HG02885 (cell line): ENCODE data around the gene NKAIN2.

ENCODE experiments used
- ATAC-seq: cut with Tn5 transposase; IDR thresholded peaks from one replicate; pipeline ENCODE4 v1.9.1; 2021; ENCODE audit warnings: mild to moderate bottlenecking; ENCODE audit not compliant: unreplicated experiment, poor library complexity

Gene NKAIN2

GRCh38 chr6:123803504-123804013 is at the start of gene NKAIN2:
TSS of gene NKAIN2 (plus strand) at chr6:123803865.
- ATAC-seq: peak; percentile 32

DNA sequence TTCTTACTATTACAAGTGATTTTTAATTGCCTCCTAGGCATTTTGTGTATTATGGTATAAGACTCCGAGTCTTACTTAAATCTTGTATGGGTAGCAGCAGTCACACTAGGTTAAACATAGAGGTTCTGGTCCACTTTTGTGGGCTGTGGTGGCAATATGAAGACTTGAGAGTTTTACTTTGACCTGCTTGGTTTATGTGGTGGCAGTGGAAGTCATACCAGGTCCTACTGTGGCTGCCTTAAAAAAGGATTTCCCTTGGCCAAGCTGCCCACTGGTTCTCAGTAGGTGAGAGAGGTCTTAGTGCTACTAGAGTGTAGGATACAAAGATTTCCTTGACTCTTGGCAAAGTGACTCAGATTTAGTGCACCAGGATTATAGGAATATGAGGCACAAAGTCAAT is 44.2 kb upstream of the NKAIN2 start:
- no peak for ATAC-seq

DNA sequence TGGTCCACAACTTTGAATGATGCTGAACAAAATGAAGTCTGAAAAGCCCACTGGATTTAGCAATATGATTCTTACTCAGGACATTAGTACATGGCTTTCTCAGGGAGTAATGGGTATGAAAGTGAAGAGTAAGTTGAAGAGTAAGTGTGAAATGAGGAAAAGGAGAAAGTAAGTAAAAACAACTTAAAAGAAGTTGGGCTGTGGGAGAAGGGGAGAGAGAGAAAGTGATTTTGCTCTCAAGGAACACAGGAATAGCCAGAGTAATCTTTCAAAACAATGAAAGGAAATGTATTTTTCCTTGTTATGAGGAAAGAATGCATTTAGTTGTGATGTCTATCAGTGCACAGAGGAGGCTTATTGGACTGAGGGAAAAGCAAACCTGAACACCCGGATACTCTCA is 39.8 kb upstream of the NKAIN2 start:
- no peak for ATAC-seq

DNA sequence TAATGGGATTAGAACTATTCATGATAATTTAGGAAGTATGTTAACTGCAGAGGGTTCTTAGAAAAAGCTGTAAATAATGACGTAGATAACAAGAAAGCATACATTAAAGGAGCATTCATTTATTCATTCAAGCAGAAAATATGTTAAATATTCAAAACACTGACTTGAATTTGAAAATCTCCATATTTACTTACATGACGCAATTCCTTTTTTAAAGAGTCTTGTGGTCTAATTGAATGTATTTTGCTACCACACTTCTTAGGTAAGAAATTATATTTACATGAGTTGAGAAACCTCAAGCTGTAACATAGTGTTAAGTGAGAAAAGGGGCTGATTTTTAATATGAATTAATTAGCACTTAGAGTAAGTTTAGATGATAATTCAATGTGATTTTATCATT is 38.9 kb upstream of the NKAIN2 start:
- ATAC-seq: no peak

DNA sequence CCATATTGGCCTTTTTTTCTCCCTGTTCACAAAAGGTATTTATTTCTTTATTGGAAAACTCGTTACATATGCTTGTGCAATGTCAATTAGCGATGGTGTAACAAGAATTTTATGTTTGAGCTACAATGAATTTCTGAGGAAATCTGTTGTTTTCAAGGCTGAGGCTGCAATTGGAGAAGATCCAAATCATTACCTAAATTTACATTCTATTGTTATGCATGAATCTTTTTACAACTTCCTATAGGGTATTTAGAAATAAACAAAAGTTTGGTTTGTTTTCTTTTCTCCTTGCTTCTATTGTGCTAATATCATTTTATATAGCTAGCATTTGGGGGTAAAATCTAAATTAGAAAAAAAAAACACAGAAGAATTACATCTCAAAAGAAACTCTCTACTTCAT is 34.7 kb upstream of the NKAIN2 start:
- no peak for ATAC-seq

DNA sequence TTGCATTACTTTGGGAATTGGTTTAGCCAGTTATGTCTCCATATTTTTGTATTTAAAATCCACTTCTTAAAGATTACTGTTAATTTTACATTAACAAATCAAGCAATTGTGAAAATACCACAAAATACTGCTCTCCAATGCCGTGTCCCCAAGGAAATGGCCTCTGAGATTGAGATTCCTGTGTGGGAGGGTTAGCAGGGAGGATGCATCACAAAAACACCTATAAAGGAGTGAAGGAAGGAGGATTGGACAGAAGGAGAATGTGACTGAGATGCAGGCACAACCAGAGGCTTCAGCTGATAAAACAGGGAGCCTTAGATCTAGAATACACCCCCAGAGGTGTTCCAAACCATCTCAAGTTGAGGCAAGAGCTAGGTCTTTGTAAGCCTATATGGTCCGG is 34.2 kb upstream of the NKAIN2 start:
- ATAC-seq: no peak

DNA sequence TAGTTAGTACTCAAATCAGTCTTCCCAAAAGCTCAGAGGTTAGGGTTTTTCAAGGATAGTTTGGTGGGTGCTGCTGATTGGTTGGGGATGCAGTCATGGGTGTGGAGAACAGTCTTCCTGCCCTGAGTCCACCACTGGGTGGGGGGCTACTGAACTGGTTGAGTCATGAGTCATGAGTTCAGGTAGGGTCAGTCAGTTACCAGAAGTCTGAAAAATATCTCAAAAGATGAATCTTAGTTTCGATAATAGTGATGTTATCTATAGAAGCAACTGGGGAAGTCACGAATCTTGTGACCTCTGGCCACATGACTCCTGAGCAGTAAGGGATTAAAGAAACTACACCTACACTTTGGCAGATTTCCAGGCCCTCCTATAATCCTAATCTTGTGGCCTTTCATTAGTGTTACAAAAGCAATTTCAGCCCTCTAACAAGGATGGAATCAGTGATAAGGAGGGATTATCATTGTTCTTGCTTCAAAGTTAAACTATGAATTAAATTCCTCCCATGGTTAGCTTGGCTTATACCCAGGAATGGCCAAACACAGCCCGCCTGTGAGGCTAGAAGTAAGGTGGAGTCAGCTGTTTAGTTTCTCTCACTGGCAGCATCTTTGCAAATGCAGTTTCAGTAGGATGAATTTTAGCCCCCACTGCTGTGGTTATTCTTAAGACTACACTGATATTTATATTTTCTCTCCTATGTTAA is 33.3 kb upstream of the NKAIN2 start:
- peak; percentile 40 for ATAC-seq

DNA sequence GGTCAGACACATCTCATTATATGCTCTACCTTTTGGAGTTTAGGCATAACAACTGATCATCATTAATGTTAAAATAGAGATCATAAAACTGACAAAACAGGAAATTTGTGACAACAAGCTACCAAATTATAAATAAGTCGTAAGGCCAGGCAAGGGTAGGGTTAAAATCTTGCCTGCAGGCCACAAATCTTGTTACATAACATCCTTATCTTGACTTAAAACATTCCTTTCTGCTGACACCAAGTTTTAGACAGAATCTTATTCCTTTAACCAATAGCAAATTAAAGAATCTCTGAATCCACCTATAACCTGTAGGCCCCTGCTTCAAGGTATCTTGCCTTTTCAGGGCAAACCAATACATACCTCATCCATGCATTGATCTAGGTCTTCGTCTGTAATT is 32.5 kb upstream of the NKAIN2 start:
- no peak for ATAC-seq

- ATAC-seq: no peak
Measured at GRCh38 chr6:123777563-123777962, 26.1 kb upstream of the NKAIN2 start.

- ATAC-seq: no peak
Measured at GRCh38 chr6:123780021-123780420, 23.6 kb upstream of the NKAIN2 start.

GRCh38 chr6:123784330-123784729 is 19.3 kb upstream of the NKAIN2 start:
- ATAC-seq: no peak

DNA sequence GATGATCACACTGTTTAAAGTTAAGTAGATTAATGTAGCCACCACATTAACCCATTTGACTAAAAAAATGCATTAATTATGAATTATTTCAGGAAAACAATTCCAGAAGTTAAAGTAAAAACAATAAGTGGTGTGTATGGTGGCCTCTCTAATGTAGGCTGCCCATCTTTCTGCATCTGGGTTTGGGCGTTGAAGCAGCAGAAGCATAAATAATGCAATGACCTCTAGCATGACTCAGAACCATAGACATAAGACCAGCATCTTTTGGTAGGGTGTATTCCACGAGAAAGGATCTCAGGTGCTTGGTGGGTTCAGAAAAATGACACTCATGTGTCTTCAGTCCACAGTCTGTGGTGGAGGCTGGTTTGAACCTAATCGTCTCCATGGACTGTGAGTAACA is 18.6 kb upstream of the NKAIN2 start:
- no peak for ATAC-seq

- no peak for ATAC-seq
Measured at GRCh38 chr6:123788319-123788718, 15.3 kb upstream of the NKAIN2 start.

DNA sequence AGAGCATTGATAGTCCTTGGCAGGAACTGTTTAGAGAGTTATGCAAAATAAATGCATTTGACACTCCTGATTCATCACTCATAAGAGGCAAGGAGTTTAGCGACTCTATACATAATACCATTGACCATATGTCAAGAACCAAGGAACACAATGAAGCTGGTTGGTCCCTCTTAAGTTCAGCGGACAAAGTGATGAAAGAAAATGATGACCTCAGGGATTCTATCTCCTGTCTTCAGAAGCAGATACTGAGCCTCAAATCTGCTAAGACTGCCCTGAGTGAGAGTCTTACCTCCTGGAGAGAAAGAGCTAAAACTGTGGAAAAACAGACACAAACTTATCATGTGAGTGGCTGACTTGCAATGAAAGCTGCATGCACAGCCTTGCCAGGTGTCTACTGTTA is 9.5 kb upstream of the NKAIN2 start:
- no peak for ATAC-seq

DNA sequence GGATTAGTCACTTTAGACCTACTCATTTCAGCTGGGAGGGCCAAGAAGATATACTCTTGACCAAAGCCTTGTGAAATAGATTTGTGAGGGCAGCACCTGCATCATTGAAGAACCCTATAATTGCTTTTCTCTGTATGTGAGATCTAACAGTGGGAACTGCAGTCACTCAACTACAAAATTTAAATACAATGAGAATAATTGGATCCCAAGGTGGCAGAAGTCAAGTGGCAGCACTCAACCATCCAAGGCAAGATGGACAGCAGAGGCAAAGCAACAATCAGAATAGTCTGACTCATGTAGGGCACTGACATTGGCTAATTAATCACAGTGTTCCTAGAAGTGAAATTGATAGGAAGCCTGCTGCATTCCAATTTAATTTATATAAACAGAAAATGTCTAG is 8.9 kb upstream of the NKAIN2 start:
- no peak for ATAC-seq

- no peak for ATAC-seq
Measured at GRCh38 chr6:123801067-123801466, 2.6 kb upstream of the NKAIN2 start.

- peak; percentile 1 for ATAC-seq
Measured at GRCh38 chr6:123802351-123802696, 1.3 kb upstream of the NKAIN2 start.

GRCh38 chr6:123802697-123803503 is 765 bp upstream of the NKAIN2 start:
- ATAC-seq: peak; percentile 95

DNA sequence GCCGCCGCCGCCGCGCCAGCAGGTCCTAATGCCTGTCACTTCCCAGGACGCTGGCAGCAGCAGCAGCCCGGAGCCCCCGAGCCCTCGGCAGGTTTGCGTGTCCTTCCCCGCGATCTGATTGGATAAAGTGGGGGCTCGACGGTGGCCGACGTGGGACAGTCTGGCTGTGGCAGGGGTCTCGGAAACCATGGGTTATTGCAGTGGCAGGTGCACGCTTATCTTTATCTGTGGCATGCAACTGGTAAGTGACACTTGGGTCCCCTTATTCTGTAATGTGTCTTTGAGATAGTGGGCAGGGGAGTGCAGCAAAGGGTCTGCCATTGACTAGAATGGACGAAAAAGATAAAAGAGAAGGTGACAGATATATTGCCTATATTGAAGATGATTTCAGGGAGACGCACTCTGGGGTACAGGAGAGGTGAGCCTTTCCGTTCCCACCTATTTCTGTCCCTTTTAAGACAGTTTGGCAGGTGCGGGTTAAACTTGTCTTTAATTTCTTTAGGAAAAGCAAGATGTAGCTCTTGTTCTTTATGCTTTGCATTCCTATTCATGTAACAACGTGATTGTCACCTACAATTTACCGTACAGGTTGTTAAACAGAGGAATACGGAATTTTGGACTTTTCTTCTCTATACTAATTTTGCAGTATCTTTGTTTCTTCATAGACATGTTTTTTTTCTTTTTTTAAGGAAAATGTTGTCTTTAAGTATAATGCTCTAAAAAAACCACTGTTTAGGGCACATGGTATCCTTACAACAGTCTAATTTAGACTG is 535 bp downstream of the NKAIN2 start:
- no peak for ATAC-seq

DNA sequence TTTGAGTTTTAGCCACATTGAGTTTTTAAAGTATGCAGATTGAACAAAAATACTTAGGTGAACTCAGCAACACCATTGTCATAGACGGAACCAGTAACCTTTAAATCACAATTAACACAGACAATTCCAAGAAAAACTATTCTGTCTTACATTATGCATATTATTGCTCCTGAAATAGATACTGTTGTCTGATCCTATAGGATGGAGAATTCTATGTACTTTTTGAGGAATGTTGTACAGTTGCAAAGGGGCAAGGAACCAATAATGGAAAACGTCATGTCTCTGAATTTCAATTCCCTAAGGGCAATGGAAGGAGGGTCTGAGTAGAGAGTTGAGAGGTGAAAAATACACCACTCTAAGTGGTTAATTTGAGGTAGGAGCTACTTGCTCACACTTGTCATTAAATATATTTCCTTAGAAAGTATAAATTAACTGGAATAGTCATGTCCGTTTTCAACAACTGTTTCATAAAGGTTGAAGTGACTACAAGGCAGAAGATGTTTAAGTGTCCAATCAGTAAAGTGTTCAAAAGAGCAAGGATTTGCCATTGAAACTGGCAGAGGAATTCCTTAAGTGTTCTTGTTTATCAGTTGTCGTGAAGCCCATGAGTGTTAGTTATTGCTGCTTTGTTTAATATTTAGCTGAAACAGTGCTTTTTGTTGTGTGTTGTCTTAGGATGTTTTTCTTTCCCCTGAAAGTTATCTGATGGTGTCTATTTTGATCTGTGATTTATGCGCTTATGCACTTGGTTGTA is 1.3 kb downstream of the NKAIN2 start:
- no peak for ATAC-seq
